LNCAP (cell line): ENCODE measurements around the gene NME9.

Source experiments
- CTCF ChIP-seq: fragments of 450-650 bp; IDR thresholded peaks from 2 replicates; pipeline ENCODE4 v1.5.1; 2017; ENCODE audit warnings: mild to moderate bottlenecking

NME9 gene

GRCh38 chr3:138359919-138360868 lies 30.5 kb upstream of the NME9 start:
- TF ChIP-seq CTCF = no peak

- no peak for TF ChIP-seq CTCF
Measured at GRCh38 chr3:138359148-138359918, 29.7 kb upstream of the NME9 start.

GRCh38 chr3:138356730-138357405 lies 27.2 kb upstream of the NME9 start:
- no peak for TF ChIP-seq CTCF

- TF ChIP-seq CTCF = no peak
Measured at GRCh38 chr3:138355071-138355470, 25.4 kb upstream of the NME9 start.

- TF ChIP-seq CTCF = no peak
Measured at GRCh38 chr3:138354376-138354775, 24.7 kb upstream of the NME9 start.

- no peak for TF ChIP-seq CTCF
Measured at GRCh38 chr3:138351916-138352550, 22.4 kb upstream of the NME9 start.

- TF ChIP-seq CTCF = no peak
Measured at GRCh38 chr3:138351151-138351550, 21.5 kb upstream of the NME9 start.
